ENCODE measurements around the gene SLC12A7. TPM values are rescaled to one million over a fixed set of nuclear protein-coding genes. Genes with fewer than 3 reads are reported as not detected.

The SLC12A7 gene
- total RNA-seq, 4 donors from 2014 or later, result 8.6 to 29.0 (median 21.5) TPM

DNA sequence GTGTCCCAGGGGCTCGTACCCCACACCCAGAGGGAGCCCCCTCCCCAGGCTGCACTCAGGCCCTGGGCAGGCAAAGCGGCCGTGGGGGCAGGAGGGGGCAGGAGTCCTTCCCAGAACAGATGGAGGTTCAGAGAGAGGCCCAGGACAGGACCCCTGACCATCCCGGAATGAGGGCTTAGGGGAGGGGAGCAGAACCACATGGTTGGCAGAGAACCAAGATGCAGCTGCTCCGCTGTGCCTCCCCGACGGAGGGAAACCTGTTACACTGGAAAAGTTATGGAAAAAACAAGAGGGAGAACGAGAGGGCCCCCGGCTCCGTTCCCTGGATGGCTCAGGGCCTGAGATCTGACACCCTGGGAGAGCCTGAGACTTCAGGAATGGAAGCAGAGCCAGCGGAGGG, 22.7 kb downstream of the SLC12A7 start:
- H3K4me1 ChIP-seq, result peaks cover 6% of the 10 kb centered on the region
- WGBS, result 87% methylated on average over 11 of the region's 11 CpGs
- TF ChIP-seq POLR2A (IDR thresholded peaks at IDR 0.05), result no peak
- TF ChIP-seq POLR2AphosphoS5 (IDR thresholded peaks at IDR 0.05), result no peak
- TF ChIP-seq, protein P1, sequence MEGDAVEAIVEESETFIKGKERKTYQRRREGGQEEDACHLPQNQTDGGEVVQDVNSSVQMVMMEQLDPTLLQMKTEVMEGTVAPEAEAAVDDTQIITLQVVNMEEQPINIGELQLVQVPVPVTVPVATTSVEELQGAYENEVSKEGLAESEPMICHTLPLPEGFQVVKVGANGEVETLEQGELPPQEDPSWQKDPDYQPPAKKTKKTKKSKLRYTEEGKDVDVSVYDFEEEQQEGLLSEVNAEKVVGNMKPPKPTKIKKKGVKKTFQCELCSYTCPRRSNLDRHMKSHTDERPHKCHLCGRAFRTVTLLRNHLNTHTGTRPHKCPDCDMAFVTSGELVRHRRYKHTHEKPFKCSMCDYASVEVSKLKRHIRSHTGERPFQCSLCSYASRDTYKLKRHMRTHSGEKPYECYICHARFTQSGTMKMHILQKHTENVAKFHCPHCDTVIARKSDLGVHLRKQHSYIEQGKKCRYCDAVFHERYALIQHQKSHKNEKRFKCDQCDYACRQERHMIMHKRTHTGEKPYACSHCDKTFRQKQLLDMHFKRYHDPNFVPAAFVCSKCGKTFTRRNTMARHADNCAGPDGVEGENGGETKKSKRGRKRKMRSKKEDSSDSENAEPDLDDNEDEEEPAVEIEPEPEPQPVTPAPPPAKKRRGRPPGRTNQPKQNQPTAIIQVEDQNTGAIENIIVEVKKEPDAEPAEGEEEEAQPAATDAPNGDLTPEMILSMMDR (IDR thresholded peaks at IDR 0.05), result no peak
- DNase-seq (ENCODE audit: low spot score in 2 of 2), result no peak
- H3K4me3 ChIP-seq, result no peak overlapping the region
- H3K9me3 ChIP-seq, result no peaks in the 10 kb centered on the region
- H3K27ac ChIP-seq, result no peak overlapping the region
- peaks cover 75% of the 10 kb centered on the region for H3K36me3 ChIP-seq
- no peaks in the 10 kb centered on the region for H3K27me3 ChIP-seq

DNA sequence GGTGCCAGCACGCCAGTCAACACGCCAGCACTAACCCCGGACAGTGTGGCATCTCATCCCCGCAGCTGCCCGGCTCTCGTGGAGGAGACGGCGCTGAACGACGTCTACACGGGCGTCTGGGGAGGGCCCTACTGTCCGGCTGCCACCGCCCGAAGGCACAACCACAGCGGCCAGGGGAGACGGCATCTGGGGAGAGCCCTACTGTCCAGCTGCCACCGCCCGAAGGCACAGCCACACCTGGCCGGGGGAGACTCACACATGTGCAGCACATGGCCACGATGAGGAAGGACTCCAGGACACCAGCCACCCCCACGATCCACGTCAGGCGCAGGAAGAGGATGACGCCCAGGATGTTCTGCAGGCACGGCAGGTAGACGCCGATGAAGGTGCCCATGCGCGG, 23.1 kb downstream of the SLC12A7 start:
- Histone ChIP-seq H3K36me3 (peaks cover 75% of the 10 kb centered on the region), H3K4me1 (peaks cover 6% of the 10 kb centered on the region), H3K9me3 (no peaks in the 10 kb centered on the region), H3K4me3 (no peak overlapping the region), H3K27me3 (no peaks in the 10 kb centered on the region), H3K27ac (no peak overlapping the region)
- 95% methylated on average over 10 of the region's 30 CpGs for WGBS
- DNase-seq (ENCODE audit: low spot score in 2 of 2), result no peak
- TF ChIP-seq POLR2AphosphoS5 (IDR thresholded peaks at IDR 0.05) (no peak), EP300 (IDR thresholded peaks at IDR 0.05) (no peak), POLR2A (IDR thresholded peaks at IDR 0.05) (no peak)
- TF ChIP-seq, protein P1 (IDR thresholded peaks at IDR 0.05), result no peak

DNA sequence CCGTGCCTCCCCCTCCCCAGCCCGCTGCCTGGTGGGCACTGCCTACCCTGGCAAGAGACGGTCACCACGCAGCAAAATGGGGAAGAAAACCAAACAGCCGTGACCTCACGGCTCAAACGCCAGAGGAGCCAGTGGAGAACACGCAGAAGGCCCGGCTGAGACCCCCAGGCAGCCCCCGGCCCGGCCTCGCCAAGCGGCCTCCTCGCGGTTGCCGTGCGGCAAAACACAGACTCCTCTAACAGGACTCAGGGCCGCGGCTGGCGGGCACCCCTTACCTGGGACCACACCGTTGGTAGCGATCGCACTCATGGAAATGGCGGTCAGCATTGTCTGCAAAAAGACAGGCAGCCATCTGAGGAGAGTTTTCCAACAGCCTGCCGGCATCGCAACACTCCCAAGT, 23.8 kb downstream of the SLC12A7 start:
- peaks cover 74% of the 10 kb centered on the region for H3K36me3 ChIP-seq
- no peak overlapping the region for H3K27ac ChIP-seq
- H3K4me3 ChIP-seq, result no peak overlapping the region
- DNase-seq (ENCODE audit: low spot score in 2 of 2), result no peak
- H3K9me3 ChIP-seq, result no peaks in the 10 kb centered on the region
- 97% methylated on average over 25 of the region's 26 CpGs for WGBS
- no peaks in the 10 kb centered on the region for H3K27me3 ChIP-seq
- no peak for TF ChIP-seq POLR2A (IDR thresholded peaks at IDR 0.05)
- no peak for TF ChIP-seq POLR2AphosphoS5 (IDR thresholded peaks at IDR 0.05)
- no peak for TF ChIP-seq EP300 (IDR thresholded peaks at IDR 0.05)
- TF ChIP-seq, protein P1 (IDR thresholded peaks at IDR 0.05), result no peak
- H3K4me1 ChIP-seq, result peaks cover under 1% of the 10 kb centered on the region

DNA sequence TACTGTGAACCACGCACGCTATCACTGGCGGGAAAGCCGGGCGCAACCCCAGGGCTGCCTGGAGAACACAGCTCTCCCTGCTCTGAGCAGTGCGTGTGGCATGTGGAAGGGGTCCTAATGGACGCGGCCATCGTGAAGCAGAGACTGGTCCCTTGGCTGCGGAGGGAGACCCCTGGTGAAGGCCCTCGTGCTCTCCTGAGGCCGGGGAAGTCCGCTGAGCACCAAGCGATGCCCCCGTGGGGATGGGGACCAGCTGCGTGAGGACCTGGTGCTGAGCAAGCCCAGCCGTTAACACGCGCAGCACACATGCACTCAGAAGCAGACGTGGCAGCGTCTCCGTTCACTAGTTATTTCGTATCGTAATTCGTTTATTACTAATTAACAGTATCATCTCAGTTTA, 24.4 kb downstream of the SLC12A7 start:
- Histone ChIP-seq H3K4me3 (no peak overlapping the region), H3K9me3 (no peaks in the 10 kb centered on the region), H3K4me1 (no peaks in the 10 kb centered on the region), H3K36me3 (peaks cover 73% of the 10 kb centered on the region), H3K27ac (no peak overlapping the region), H3K27me3 (no peaks in the 10 kb centered on the region)
- no peak for DNase-seq (ENCODE audit: low spot score in 2 of 2)
- 98% methylated on average over 19 of the region's 25 CpGs for WGBS
- TF ChIP-seq POLR2AphosphoS5 (IDR thresholded peaks at IDR 0.05), result no peak
- TF ChIP-seq, protein P1 (IDR thresholded peaks at IDR 0.05), result no peak

DNA sequence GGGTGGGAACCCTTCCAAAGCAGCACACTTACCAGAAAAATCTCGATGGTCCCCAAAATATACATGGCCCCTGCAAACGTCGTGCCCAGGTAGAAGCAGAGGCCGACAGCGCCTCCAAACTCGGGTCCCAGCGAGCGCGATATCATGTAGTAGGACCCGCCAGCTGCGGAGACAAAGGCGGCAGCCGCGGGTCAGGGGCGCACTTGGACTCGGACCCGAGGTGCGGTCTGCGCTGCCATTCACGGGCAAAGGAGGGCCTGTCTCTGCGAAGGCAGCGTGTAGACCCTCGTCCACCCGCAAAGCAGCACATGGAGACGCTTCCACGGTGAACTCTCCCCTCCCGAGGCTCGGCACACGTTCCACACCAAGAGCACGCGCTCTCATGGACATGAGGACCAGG, 25.0 kb downstream of the SLC12A7 start:
- DNase-seq (ENCODE audit: low spot score in 2 of 2), result no peak
- no peaks in the 10 kb centered on the region for H3K9me3 ChIP-seq
- no peaks in the 10 kb centered on the region for H3K27me3 ChIP-seq
- H3K36me3 ChIP-seq, result peaks cover 70% of the 10 kb centered on the region
- no peak overlapping the region for H3K27ac ChIP-seq
- H3K4me3 ChIP-seq, result no peak overlapping the region
- no peak for TF ChIP-seq EP300 (IDR thresholded peaks at IDR 0.05)
- no peak for TF ChIP-seq POLR2A (IDR thresholded peaks at IDR 0.05)
- TF ChIP-seq, protein P1 (IDR thresholded peaks at IDR 0.05), result no peak
- no peak for TF ChIP-seq POLR2AphosphoS5 (IDR thresholded peaks at IDR 0.05)
- 96% methylated on average over 28 of the region's 31 CpGs for WGBS
- H3K4me1 ChIP-seq, result no peaks in the 10 kb centered on the region

All from suprapubic skin (tissue), 4 donors.